ENCODE measurements around the gene TCEAL3.

DNA sequence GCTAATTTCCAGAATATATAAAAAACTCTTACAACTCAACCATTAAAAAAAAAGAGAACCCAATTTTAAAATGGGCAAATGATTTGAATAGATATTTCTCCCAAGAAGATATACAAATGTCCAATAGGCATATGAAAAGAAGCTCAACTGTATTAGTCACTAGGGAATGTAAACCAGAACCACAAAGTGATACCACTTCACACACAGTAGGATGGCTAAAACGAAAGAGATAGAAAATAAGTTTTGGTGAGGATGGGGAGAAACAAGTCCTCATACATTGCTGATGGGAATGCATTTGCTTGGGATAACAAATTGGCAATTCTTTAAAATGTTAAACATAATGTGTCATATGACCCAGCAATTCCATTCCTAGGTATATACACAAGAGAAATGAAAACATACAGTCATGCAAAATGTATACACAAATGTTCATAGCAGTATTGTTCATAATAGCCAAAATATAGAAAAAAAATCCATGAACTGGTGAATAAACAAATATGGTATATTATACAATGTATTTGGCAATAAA lies 5.7 kb downstream of the TCEAL3 start:
- TF ChIP-seq, protein P1, sequence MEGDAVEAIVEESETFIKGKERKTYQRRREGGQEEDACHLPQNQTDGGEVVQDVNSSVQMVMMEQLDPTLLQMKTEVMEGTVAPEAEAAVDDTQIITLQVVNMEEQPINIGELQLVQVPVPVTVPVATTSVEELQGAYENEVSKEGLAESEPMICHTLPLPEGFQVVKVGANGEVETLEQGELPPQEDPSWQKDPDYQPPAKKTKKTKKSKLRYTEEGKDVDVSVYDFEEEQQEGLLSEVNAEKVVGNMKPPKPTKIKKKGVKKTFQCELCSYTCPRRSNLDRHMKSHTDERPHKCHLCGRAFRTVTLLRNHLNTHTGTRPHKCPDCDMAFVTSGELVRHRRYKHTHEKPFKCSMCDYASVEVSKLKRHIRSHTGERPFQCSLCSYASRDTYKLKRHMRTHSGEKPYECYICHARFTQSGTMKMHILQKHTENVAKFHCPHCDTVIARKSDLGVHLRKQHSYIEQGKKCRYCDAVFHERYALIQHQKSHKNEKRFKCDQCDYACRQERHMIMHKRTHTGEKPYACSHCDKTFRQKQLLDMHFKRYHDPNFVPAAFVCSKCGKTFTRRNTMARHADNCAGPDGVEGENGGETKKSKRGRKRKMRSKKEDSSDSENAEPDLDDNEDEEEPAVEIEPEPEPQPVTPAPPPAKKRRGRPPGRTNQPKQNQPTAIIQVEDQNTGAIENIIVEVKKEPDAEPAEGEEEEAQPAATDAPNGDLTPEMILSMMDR (IDR thresholded peaks at IDR 0.05; ENCODE audit: low read depth, low read length, poor library complexity, severe bottlenecking): no peak
- no peak for TF ChIP-seq EZH2phosphoT487 (IDR thresholded peaks at IDR 0.05; ENCODE audit: borderline replicate concordance, low read length)

Data from DOHH2 (cell line).